BLaER1 (cell line): ENCODE data around the gene ATAD3C.
A peak's percentile ranks its signal among the peaks of the same experiment; 100 is the strongest.
"Not testable (repeated sequence)": the region's sequence is repeated elsewhere in the genome, so short reads cannot be mapped to it uniquely, and the experiment has no call there.

Experiments
- H3K27ac ChIP-seq: shearing (Covaris generic); formaldehyde crosslinking; 2 replicates; pipeline ENCODE4 v1.8.1; 2022
- H3K27me3 ChIP-seq: shearing (Covaris generic); formaldehyde crosslinking; 2 replicates; pipeline ENCODE4 v1.8.1; 2022
- H3K36me3 ChIP-seq: shearing (Covaris generic); formaldehyde crosslinking; 2 replicates; pipeline ENCODE4 v1.8.1; 2022
- H3K4me1 ChIP-seq: shearing (Covaris generic); formaldehyde crosslinking; 2 replicates; pipeline ENCODE4 v1.8.1; 2022
- H3K4me2 ChIP-seq: shearing (Covaris generic); formaldehyde crosslinking; 2 replicates; pipeline ENCODE4 v1.8.1; 2022
- H3K4me3 ChIP-seq: shearing (Covaris generic); formaldehyde crosslinking; 2 replicates; pipeline ENCODE4 v1.8.1; 2022
- H3K9ac ChIP-seq: shearing (Covaris generic); formaldehyde crosslinking; 2 replicates; pipeline ENCODE4 v1.8.1; 2022
- H3K9me3 ChIP-seq: shearing (Covaris generic); formaldehyde crosslinking; 2 replicates; pipeline ENCODE4 v1.8.1; 2022
- H4K20me1 ChIP-seq: shearing (Covaris generic); formaldehyde crosslinking; 2 replicates; pipeline ENCODE4 v1.8.1; 2022
- Cebpa-rat ChIP-seq: shearing (Covaris generic); IDR thresholded peaks from 2 replicates; pipeline ENCODE4 v1.8.1; 2022

Gene ATAD3C

GRCh38 chr1:1459711-1460110, 10.2 kb downstream of the ATAD3C start:
- Histone ChIP-seq H3K4me1 (peaks cover 70% of the 10 kb centered on the region), H3K4me2 (peak overlapping the region; percentile 90; the same call in 1 of the 2 replicates)
- H3K27me3 ChIP-seq, H3K36me3 ChIP-seq, H3K9me3 ChIP-seq, H3K4me3 ChIP-seq, H4K20me1 ChIP-seq, H3K27ac ChIP-seq, H3K9ac ChIP-seq: not testable (repeated sequence)

- Histone ChIP-seq H3K36me3 (no peaks in the 10 kb centered on the region), H4K20me1 (no peaks in the 10 kb centered on the region), H3K27ac (peak overlapping the region; percentile 81), H3K27me3 (no peaks in the 10 kb centered on the region), H3K9ac (no peak overlapping the region), H3K4me3 (no peak overlapping the region), H3K4me2 (peak overlapping the region; percentile 90), H3K4me1 (peaks cover 77% of the 10 kb centered on the region), H3K9me3 (no peaks in the 10 kb centered on the region)
- no peak for TF ChIP-seq Cebpa-rat
These were observed 11.1 kb downstream of the ATAD3C start for GRCh38 chr1:1460540-1461130.

- H3K9me3 ChIP-seq, result no peaks in the 10 kb centered on the region
- H3K27ac ChIP-seq, result peak overlapping the region; percentile 81
- TF ChIP-seq Cebpa-rat, result no peak
- H3K9ac ChIP-seq, result peak overlapping the region; percentile 49; the same call in 1 of the 2 replicates
- peak overlapping the region; percentile 90 for H3K4me2 ChIP-seq
- no peaks in the 10 kb centered on the region for H3K27me3 ChIP-seq
- H3K4me3 ChIP-seq, result no peak overlapping the region
- H3K4me1 ChIP-seq, result peaks cover 77% of the 10 kb centered on the region
- no peaks in the 10 kb centered on the region for H3K36me3 ChIP-seq
- no peaks in the 10 kb centered on the region for H4K20me1 ChIP-seq
These were observed 12.3 kb downstream of the ATAD3C start for GRCh38 chr1:1461721-1462317.

- Histone ChIP-seq H3K4me1 (peaks cover 77% of the 10 kb centered on the region), H3K9me3 (no peaks in the 10 kb centered on the region), H3K27me3 (no peaks in the 10 kb centered on the region), H3K36me3 (no peaks in the 10 kb centered on the region), H4K20me1 (no peaks in the 10 kb centered on the region), H3K4me3 (no peak overlapping the region), H3K9ac (peak overlapping the region; percentile 49; the same call in 1 of the 2 replicates), H3K4me2 (peak overlapping the region; percentile 90), H3K27ac (peak overlapping the region; percentile 81)
- peak; percentile 18; the same call in 1 of the 2 replicates for TF ChIP-seq Cebpa-rat
These were observed 13.0 kb downstream of the ATAD3C start for GRCh38 chr1:1462318-1462966.

GRCh38 chr1:1463312-1463711, 13.8 kb downstream of the ATAD3C start:
- H3K27ac ChIP-seq, result peak overlapping the region; percentile 81
- H3K4me2 ChIP-seq, result peak overlapping the region; percentile 90
- H3K27me3 ChIP-seq, result no peaks in the 10 kb centered on the region
- no peaks in the 10 kb centered on the region for H4K20me1 ChIP-seq
- no peak overlapping the region for H3K9ac ChIP-seq
- TF ChIP-seq Cebpa-rat, result no peak
- H3K9me3 ChIP-seq, result no peaks in the 10 kb centered on the region
- H3K36me3 ChIP-seq, result no peaks in the 10 kb centered on the region
- H3K4me1 ChIP-seq, result peaks cover 74% of the 10 kb centered on the region
- no peak overlapping the region for H3K4me3 ChIP-seq

GRCh38 chr1:1468196-1468985, 18.9 kb downstream of the ATAD3C start:
- not testable (repeated sequence) for H3K36me3 ChIP-seq, H3K27ac ChIP-seq, H3K4me3 ChIP-seq, H3K27me3 ChIP-seq, H3K9me3 ChIP-seq, H3K9ac ChIP-seq
- peak overlapping the region; percentile 30; the same call in 1 of the 2 replicates for H3K4me2 ChIP-seq
- peaks cover 49% of the 10 kb centered on the region for H3K4me1 ChIP-seq
- peaks cover 12% of the 10 kb centered on the region for H4K20me1 ChIP-seq

- Histone ChIP-seq H3K4me3 (peak overlapping the region; percentile 87), H3K4me1 (peaks cover 50% of the 10 kb centered on the region), H3K4me2 (peak overlapping the region; percentile 87), H3K27ac (peak overlapping the region; percentile 71), H3K9ac (peak overlapping the region; percentile 85), H3K9me3 (no peaks in the 10 kb centered on the region), H3K27me3 (no peaks in the 10 kb centered on the region), H3K36me3 (peaks cover 9% of the 10 kb centered on the region; the same call in 1 of the 2 replicates), H4K20me1 (peaks cover 34% of the 10 kb centered on the region)
- TF ChIP-seq Cebpa-rat, result no peak
These were observed 21.3 kb downstream of the ATAD3C start for GRCh38 chr1:1470626-1471388.

GRCh38 chr1:1471389-1472052, 22.0 kb downstream of the ATAD3C start, which contains the start of gene ATAD3B:
ATAD3B (plus strand) TSS chr1:1471765; CDS start chr1:1471885, 120 bp downstream.
- peak within 1 kb of the TSS; percentile 87 for H3K4me3 ChIP-seq
- peak within 1 kb of the TSS; percentile 71 for H3K27ac ChIP-seq
- peak within 1 kb of the TSS; percentile 94 for H3K4me2 ChIP-seq
- H4K20me1 ChIP-seq, result peaks cover 41% of the 10 kb centered on the region
- H3K36me3 ChIP-seq, result peaks cover 9% of the 10 kb centered on the region; the same call in 1 of the 2 replicates
- TF ChIP-seq Cebpa-rat, result no peak
- H3K4me1 ChIP-seq, result peaks cover 57% of the 10 kb centered on the region
- H3K9me3 ChIP-seq, result no peaks in the 10 kb centered on the region
- peak within 1 kb of the TSS; percentile 85 for H3K9ac ChIP-seq
- H3K27me3 ChIP-seq, result no peaks in the 10 kb centered on the region

GRCh38 chr1:1472053-1472876, 22.8 kb downstream of the ATAD3C start:
- Histone ChIP-seq H3K4me1 (peaks cover 64% of the 10 kb centered on the region), H3K27ac (0 out of 2 replicates have a peak overlapping the region, but pooled peaks have one; percentile 26), H3K9ac (peak overlapping the region; percentile 85)

GRCh38 chr1:1476011-1476410, 26.5 kb downstream of the ATAD3C start:
- Histone ChIP-seq H3K4me1 (peaks cover 48% of the 10 kb centered on the region), H3K36me3 (peaks cover 47% of the 10 kb centered on the region), H3K4me2 (peak overlapping the region; percentile 70), H4K20me1 (peaks cover 60% of the 10 kb centered on the region), H3K4me3 (peak overlapping the region; percentile 33; the same call in 1 of the 2 replicates)
- not testable (repeated sequence) for H3K27me3 ChIP-seq, H3K9me3 ChIP-seq, H3K9ac ChIP-seq, H3K27ac ChIP-seq

More at GRCh38 chr1:1472053-1472876, 22.8 kb downstream of the ATAD3C start:
- peaks cover 49% of the 10 kb centered on the region for H4K20me1 ChIP-seq
- H3K4me2 ChIP-seq, result peak overlapping the region; percentile 94
- H3K9me3 ChIP-seq, H3K27me3 ChIP-seq: not testable (repeated sequence)
- peaks cover 15% of the 10 kb centered on the region for H3K36me3 ChIP-seq
- peak overlapping the region; percentile 87 for H3K4me3 ChIP-seq
